PC-9 (cell line): ENCODE measurements around the gene PXDN. TPM values are rescaled to one million over a fixed set of nuclear protein-coding genes. Genes with fewer than 3 reads are reported as not detected.

Experiments used
- BruUV-seq: library from RNA; stranded (reverse); fragments of 400-500 nt; replicated peaks from 2 replicates; lab custom pipeline; 2021; lab: Mats Ljungman, UMichigan
- CTCF ChIA-PET: fragments of 300-600 bp; sonication (Branson Sonifier 250); formaldehyde crosslinking; loops from one replicate; lab custom pipeline; 2022; ENCODE audit warnings: antibody characterized with exemption; lab: Charles Lee
- POLR2A ChIA-PET: fragments of 300-600 bp; sonication (Branson Sonifier 250); formaldehyde crosslinking; loops from one replicate; lab custom pipeline; 2022; ENCODE audit warnings: antibody characterized with exemption; ENCODE audit not compliant: unreplicated experiment; lab: Charles Lee
- DNase-seq, 2 experiments: peaks; one replicate each; pipeline versions ENCODE4 v3.0.0 to v3.0.0-alpha.2; 2015 to 2022; ENCODE audit warnings: mixed read lengths in 1 of 2
- H2AFZ ChIP-seq: fragments of 200-600 bp; sonication (generic); 2 replicates; pipeline ENCODE4 v1.8.1; 2017; ENCODE audit warnings: antibody characterized with exemption
- H3F3A ChIP-seq: fragments of 200-600 bp; sonication (generic); 2 replicates; pipeline ENCODE4 v1.8.1; 2017; ENCODE audit warnings: antibody characterized with exemption, mild to moderate bottlenecking, low read depth; ENCODE audit not compliant: insufficient read depth
- H3K27ac ChIP-seq: fragments of 200-600 bp; sonication (generic); 2 replicates; pipeline ENCODE4 v1.6.1; 2016; ENCODE audit warnings: mixed run types
- H3K27me3 ChIP-seq: fragments of 200-600 bp; sonication (generic); 2 replicates; pipeline ENCODE4 v1.6.1; 2016; ENCODE audit warnings: low read depth, mixed run types; ENCODE audit not compliant: insufficient read depth
- H3K36me3 ChIP-seq: fragments of 200-600 bp; sonication (generic); 2 replicates; pipeline ENCODE4 v1.6.1; 2016; ENCODE audit warnings: low read depth, mixed run types
- H3K4me1 ChIP-seq: fragments of 200-600 bp; sonication (generic); replicated peaks from 2 replicates; pipeline ENCODE4 v1.6.1; 2016; ENCODE audit warnings: mixed run types; ENCODE audit not compliant: insufficient read depth
- H3K4me2 ChIP-seq: fragments of 200-600 bp; sonication (generic); 2 replicates; pipeline ENCODE4 v1.6.1; 2017; ENCODE audit warnings: mixed run types
- H3K4me3 ChIP-seq: fragments of 200-600 bp; sonication (generic); 2 replicates; pipeline ENCODE4 v1.6.1; 2016; ENCODE audit warnings: mixed run types
- H3K79me2 ChIP-seq: fragments of 200-600 bp; sonication (generic); 2 replicates; pipeline ENCODE4 v1.6.1; 2017; ENCODE audit warnings: low read depth, mixed run types
- H3K9me2 ChIP-seq: fragments of 200-600 bp; sonication (generic); 2 replicates; pipeline ENCODE4 v1.8.1; 2017; ENCODE audit warnings: mild to moderate bottlenecking; ENCODE audit not compliant: insufficient read depth
- H3K9me3 ChIP-seq: fragments of 200-600 bp; sonication (generic); 2 replicates; pipeline ENCODE4 v1.8.1; 2016; ENCODE audit warnings: low read depth; ENCODE audit not compliant: insufficient read depth
- H4K20me1 ChIP-seq: fragments of 200-600 bp; sonication (generic); 2 replicates; pipeline ENCODE4 v1.8.1; 2017; ENCODE audit not compliant: insufficient read depth
- CTCF ChIP-seq: fragments of 200-600 bp; sonication (generic); conservative IDR thresholded peaks from 2 replicates; pipeline ENCODE4 v1.6.1; 2017; ENCODE audit warnings: mixed run types, antibody characterized with exemption, mild to moderate bottlenecking, moderate library complexity
- EZH2 ChIP-seq: fragments of 200-600 bp; sonication (generic); IDR thresholded peaks from 2 replicates; pipeline ENCODE4 v1.8.0; 2017; ENCODE audit warnings: antibody characterized with exemption, low read depth
- intact Hi-C: fragments of 100-400 bp; cut with micrococcal nuclease; formaldehyde crosslinking; loops from one replicate; pipeline ENCODE4 v1.10.0; 2022; ENCODE audit not compliant: unreplicated experiment
- total RNA-seq: library from RNA; stranded (reverse); gene quantifications from 2 replicates; pipeline ENCODE4 v1.2.3, GENCODE V29; 2021

PXDN gene
- total RNA-seq, 1 experiment from 2014 or later = 91.1 TPM

DNA sequence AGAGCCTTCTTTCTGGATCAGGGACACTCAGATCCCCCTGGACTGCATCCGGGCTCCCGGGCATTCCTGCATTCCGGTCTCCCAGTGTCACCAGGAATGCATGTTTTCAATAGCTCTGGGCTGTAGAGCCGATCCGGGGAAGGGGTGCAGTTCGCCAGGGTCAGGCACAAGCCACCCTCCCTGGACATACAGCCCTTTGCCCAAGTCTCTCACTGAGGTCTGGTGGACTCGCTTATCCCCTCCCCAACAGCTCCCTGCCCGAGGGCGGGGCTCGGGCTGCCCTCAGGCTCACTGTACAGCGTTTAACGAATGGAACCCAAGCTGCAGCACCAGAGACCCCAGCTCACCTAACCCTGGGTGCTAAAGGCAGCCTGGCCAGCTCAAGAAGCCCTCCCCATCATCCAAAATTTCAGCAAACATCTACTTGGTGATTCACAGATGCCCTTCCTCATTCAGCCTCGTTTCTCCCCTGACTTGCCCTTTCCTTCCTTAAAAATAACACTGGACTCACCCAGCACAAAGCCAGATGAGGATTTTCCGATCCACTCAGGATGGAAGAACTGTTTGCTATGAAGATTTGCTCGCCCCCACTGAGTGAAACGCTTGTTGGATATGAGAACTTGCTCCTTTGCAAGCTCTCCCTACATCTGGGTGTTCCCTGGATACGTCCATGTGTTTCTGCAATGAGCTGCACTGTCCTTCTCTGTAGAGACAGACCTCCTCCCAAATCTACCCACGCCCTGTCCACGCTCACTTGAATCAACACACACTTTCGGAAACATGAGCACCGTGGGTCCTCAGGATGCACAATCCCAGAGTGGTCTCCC, 58.1 kb downstream of the PXDN start:
- Histone ChIP-seq H3K4me1 (peaks cover 50% of the 10 kb centered on the region), H3K9me2 (no peaks in the 10 kb centered on the region), H3K79me2 (peaks cover 5% of the 10 kb centered on the region; the same call in 1 of the 2 replicates), H4K20me1 (no peaks in the 10 kb centered on the region), H3K4me2 (peak overlapping the region; percentile 41), H3K4me3 (no peak overlapping the region), H3K36me3 (no peaks in the 10 kb centered on the region), H3K9me3 (no peaks in the 10 kb centered on the region), H2AFZ (no peak overlapping the region), H3K27me3 (peaks cover 18% of the 10 kb centered on the region; the same call in 1 of the 2 replicates), H3K27ac (peak overlapping the region; percentile 70), H3F3A (peaks cover 21% of the 10 kb centered on the region)
- TF ChIP-seq CTCF (no peak), EZH2 (no peak)
- peak; percentile 67 to 74 for DNase-seq
- intact Hi-C loops = loop anchor here (2.0 to 5.0 kb wide), 2 partner anchors 57 to 59 kb away; no protein-coding TSS in a partner anchor
- BruUV-seq = no TSS peak
- CTCF ChIA-PET = no interaction called here
- POLR2A ChIA-PET = no interaction called here

DNA sequence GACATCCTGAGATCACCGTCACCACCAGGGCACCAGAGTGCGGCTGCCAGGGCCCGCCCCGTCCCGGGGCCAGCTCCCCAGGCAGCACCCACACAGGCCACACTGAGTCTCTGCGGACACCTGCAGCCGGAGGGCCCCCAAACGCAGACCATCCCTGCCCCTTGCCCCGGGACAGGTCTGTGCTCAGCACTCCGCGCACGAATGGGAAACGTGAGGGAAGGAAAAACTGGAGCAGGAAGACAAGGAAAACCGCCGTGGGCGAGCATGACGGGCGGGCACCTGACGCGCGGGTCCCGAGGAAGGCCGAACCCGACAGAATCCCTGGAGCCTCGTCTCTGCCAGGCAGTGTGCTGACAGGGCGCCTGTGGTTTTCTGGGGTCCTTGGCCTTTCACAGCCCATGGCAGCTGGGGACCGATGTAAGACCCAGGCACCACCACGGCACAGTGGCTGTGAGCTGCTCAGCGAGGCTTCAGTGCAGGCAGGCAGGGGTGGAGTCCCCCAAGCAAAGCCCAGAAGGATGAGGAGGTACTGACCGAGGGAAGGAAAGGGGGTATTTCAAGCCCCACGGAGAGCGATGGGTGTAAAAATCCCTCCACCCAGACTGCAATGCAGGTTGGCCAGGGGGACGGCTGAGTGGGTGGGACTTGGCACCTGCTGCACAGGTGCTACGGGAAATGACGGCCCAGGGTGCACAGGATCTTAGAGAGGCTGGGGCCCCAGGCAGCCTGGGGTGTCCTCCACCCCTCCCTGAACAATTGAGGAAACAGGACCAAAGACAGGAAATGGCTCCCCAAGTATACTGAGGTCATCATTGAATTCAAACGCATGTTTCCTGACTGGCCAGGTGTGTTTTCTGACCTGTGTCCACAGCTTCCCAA, 59.0 kb downstream of the PXDN start:
- TF ChIP-seq EZH2 (no peak), CTCF (no peak)
- H3K79me2 ChIP-seq = peaks cover 5% of the 10 kb centered on the region; the same call in 1 of the 2 replicates
- intact Hi-C loops = loop anchor here (5.0 kb wide), 1 partner anchor 58 kb away; no protein-coding TSS in a partner anchor
- no peak for DNase-seq
- CTCF ChIA-PET = no interaction called here
- peak overlapping the region; percentile 41 for H3K4me2 ChIP-seq
- H3K9me2 ChIP-seq = no peaks in the 10 kb centered on the region
- peak overlapping the region; percentile 70 for H3K27ac ChIP-seq
- no peaks in the 10 kb centered on the region for H3K9me3 ChIP-seq
- BruUV-seq = no TSS peak
- H3K4me1 ChIP-seq = peaks cover 42% of the 10 kb centered on the region
- no peaks in the 10 kb centered on the region for H4K20me1 ChIP-seq
- no peak overlapping the region for H3K4me3 ChIP-seq
- H3K36me3 ChIP-seq = no peaks in the 10 kb centered on the region
- H3K27me3 ChIP-seq = peaks cover 18% of the 10 kb centered on the region; the same call in 1 of the 2 replicates
- POLR2A ChIA-PET = no interaction called here
- no peak overlapping the region for H2AFZ ChIP-seq
- peaks cover 18% of the 10 kb centered on the region for H3F3A ChIP-seq

DNA sequence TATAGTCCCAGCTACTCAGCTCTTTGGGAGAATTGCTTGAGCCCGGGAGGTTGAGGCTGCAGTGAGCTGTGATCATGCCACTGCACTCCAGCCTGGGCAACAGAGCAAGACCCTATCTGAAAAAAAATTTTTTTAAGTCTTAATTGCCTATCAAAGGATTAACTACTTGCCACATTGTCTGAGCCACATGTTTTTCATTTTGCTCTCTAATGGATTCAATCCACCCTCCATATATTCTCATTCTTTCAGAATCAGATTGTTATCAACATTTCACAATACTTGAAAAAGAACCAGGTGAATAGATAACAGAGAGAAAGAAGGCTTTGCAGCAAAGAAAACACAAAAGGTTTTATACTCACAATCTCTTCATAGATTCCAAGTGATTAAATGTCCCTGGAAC, 61.0 kb downstream of the PXDN start:
- ChIA-PET CTCF (no interaction called here), POLR2A (interaction anchor here (0.6 kb wide), 1 partner anchor 89 kb away, joined by 3 read pairs; no protein-coding TSS in a partner anchor)
- Histone ChIP-seq H3K4me3 (no peak overlapping the region), H3K4me1 (peaks cover 37% of the 10 kb centered on the region), H2AFZ (no peak overlapping the region), H3K4me2 (no peak overlapping the region), H3K9me3 (no peaks in the 10 kb centered on the region), H4K20me1 (no peaks in the 10 kb centered on the region), H3K9me2 (no peaks in the 10 kb centered on the region), H3F3A (peaks cover 18% of the 10 kb centered on the region), H3K27me3 (peaks cover 22% of the 10 kb centered on the region; the same call in 1 of the 2 replicates), H3K79me2 (peaks cover 5% of the 10 kb centered on the region; the same call in 1 of the 2 replicates), H3K27ac (0 out of 2 replicates have a peak overlapping the region, but pooled peaks have one; percentile 70), H3K36me3 (peaks cover 5% of the 10 kb centered on the region; the same call in 1 of the 2 replicates)
- no peak for TF ChIP-seq EZH2
- TF ChIP-seq CTCF = no peak
- no peak for DNase-seq
- no TSS peak for BruUV-seq
- intact Hi-C loops = no loop called here
